Testis (tissue), 2 donors: ENCODE results near the gene USF1.
"Not testable (repeated sequence)": the region's sequence is repeated elsewhere in the genome, so short reads cannot be mapped to it uniquely, and the experiment has no call there.

Experiments
- POLR2A ChIP-seq: fragments of 450-650 bp; IDR thresholded peaks from one replicate; pipeline ENCODE4 v1.6.1; 2017; ENCODE audit warnings: antibody characterized with exemption, mild to moderate bottlenecking, moderate library complexity
- TF ChIP-seq, protein P1 (sequence below), 3 experiments: fragments of 450-650 bp in 2 of 3; fragments of 200-600 bp in 1 of 3; sonication (generic) in 1 of 3; IDR thresholded peaks; one replicate each; pipeline ENCODE4 v1.5.1; 2016 to 2019; ENCODE audit warnings: antibody characterized with exemption in 3 of 3, mild to moderate bottlenecking in 2 of 3, moderate library complexity in 1 of 3

- TF ChIP-seq, protein P1, sequence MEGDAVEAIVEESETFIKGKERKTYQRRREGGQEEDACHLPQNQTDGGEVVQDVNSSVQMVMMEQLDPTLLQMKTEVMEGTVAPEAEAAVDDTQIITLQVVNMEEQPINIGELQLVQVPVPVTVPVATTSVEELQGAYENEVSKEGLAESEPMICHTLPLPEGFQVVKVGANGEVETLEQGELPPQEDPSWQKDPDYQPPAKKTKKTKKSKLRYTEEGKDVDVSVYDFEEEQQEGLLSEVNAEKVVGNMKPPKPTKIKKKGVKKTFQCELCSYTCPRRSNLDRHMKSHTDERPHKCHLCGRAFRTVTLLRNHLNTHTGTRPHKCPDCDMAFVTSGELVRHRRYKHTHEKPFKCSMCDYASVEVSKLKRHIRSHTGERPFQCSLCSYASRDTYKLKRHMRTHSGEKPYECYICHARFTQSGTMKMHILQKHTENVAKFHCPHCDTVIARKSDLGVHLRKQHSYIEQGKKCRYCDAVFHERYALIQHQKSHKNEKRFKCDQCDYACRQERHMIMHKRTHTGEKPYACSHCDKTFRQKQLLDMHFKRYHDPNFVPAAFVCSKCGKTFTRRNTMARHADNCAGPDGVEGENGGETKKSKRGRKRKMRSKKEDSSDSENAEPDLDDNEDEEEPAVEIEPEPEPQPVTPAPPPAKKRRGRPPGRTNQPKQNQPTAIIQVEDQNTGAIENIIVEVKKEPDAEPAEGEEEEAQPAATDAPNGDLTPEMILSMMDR (IDR thresholded peaks at IDR 0.05) = not testable (repeated sequence)
- not testable (repeated sequence) for TF ChIP-seq POLR2A
Measured at GRCh38 chr1:161026954-161027353, 18.8 kb downstream of the USF1 start.
